Fibroblast of the conjunctiva (primary cell): ENCODE measurements around the gene HMX3.

ENCODE experiments used
- DNase-seq: peaks from one replicate; pipeline ENCODE4 v3.0.0-alpha.2; 2010; ENCODE audit warnings: low read depth

HMX3 gene

GRCh38 chr10:123135415-123136141 is at the start of gene HMX3:
HMX3 (plus strand) TSS chr10:123135970; CDS start chr10:123136051, 81 bp downstream.
- DNase-seq, result no peak

- DNase-seq, result no peak
Observed at GRCh38 chr10:123086281-123086680, 49.5 kb upstream of the HMX3 start.

GRCh38 chr10:123087348-123087747 is 48.4 kb upstream of the HMX3 start:
- no peak for DNase-seq

- no peak for DNase-seq
Observed at GRCh38 chr10:123087786-123088185, 48.0 kb upstream of the HMX3 start.

- no peak for DNase-seq
Observed at GRCh38 chr10:123092635-123093414, 42.9 kb upstream of the HMX3 start.

GRCh38 chr10:123093489-123093888 is 42.3 kb upstream of the HMX3 start:
- DNase-seq, result no peak

- DNase-seq, result no peak
Observed at GRCh38 chr10:123096452-123096851, 39.3 kb upstream of the HMX3 start.

- no peak for DNase-seq
Observed at GRCh38 chr10:123097039-123097438, 38.7 kb upstream of the HMX3 start.

- DNase-seq, result no peak
Observed at GRCh38 chr10:123100030-123100762, 35.6 kb upstream of the HMX3 start.

GRCh38 chr10:123101872-123102271 is 33.9 kb upstream of the HMX3 start:
- DNase-seq, result no peak

- no peak for DNase-seq
Observed at GRCh38 chr10:123102673-123103072, 33.1 kb upstream of the HMX3 start.

- no peak for DNase-seq
Observed at GRCh38 chr10:123103944-123104343, 31.8 kb upstream of the HMX3 start.

- no peak for DNase-seq
Observed at GRCh38 chr10:123109466-123109865, 26.3 kb upstream of the HMX3 start.

GRCh38 chr10:123117644-123118417 is 17.9 kb upstream of the HMX3 start:
- DNase-seq, result no peak

- DNase-seq, result no peak
Observed at GRCh38 chr10:123119081-123119480, 16.7 kb upstream of the HMX3 start.

- DNase-seq, result no peak
Observed at GRCh38 chr10:123126246-123126645, 9.5 kb upstream of the HMX3 start.

GRCh38 chr10:123129618-123130271 is 6.0 kb upstream of the HMX3 start:
- DNase-seq, result no peak

GRCh38 chr10:123132576-123133477 is 2.9 kb upstream of the HMX3 start:
- peak; percentile 55 for DNase-seq

GRCh38 chr10:123133541-123134342 is 2.0 kb upstream of the HMX3 start:
- no peak for DNase-seq
